NAMALWA (cell line): ENCODE measurements around the gene TPRG1L.
"Not testable (repeated sequence)": the region's sequence is repeated elsewhere in the genome, so short reads cannot be mapped to it uniquely, and the experiment has no call there.

Experiments used
- DNase-seq: peaks from one replicate; pipeline ENCODE4 v3.0.0-alpha.2; 2015; ENCODE audit warnings: low spot score

Gene TPRG1L

GRCh38 chr1:3624200-3625136 lies at the start of gene TPRG1L:
TSS of gene TPRG1L (plus strand) at chr1:3625015. CDS start at chr1:3625073, 58 bp downstream.
- peak; percentile 99 for DNase-seq

- DNase-seq: not testable (repeated sequence)
Observed at GRCh38 chr1:3575515-3575914, 49.3 kb upstream of the TPRG1L start.

- DNase-seq: no peak
Observed at GRCh38 chr1:3575993-3576392, 48.8 kb upstream of the TPRG1L start.

GRCh38 chr1:3577300-3577699 lies 47.5 kb upstream of the TPRG1L start:
- DNase-seq: no peak

- DNase-seq: no peak
Observed at GRCh38 chr1:3577711-3578432, 46.9 kb upstream of the TPRG1L start.

- DNase-seq: no peak
Observed at GRCh38 chr1:3578433-3578805, 46.4 kb upstream of the TPRG1L start.

- no peak for DNase-seq
Observed at GRCh38 chr1:3578906-3579305, 45.9 kb upstream of the TPRG1L start.

- DNase-seq: no peak
Observed at GRCh38 chr1:3579626-3580025, 45.2 kb upstream of the TPRG1L start.

GRCh38 chr1:3580231-3580630 lies 44.6 kb upstream of the TPRG1L start:
- DNase-seq: no peak

- no peak for DNase-seq
Observed at GRCh38 chr1:3581296-3582036, 43.3 kb upstream of the TPRG1L start.

GRCh38 chr1:3583751-3584150 lies 41.1 kb upstream of the TPRG1L start:
- not testable (repeated sequence) for DNase-seq

GRCh38 chr1:3584915-3585314 lies 39.9 kb upstream of the TPRG1L start:
- DNase-seq: no peak

- DNase-seq: not testable (repeated sequence)
Observed at GRCh38 chr1:3585353-3585868, 39.4 kb upstream of the TPRG1L start.

- no peak for DNase-seq
Observed at GRCh38 chr1:3585940-3586568, 38.8 kb upstream of the TPRG1L start.

- no peak for DNase-seq
Observed at GRCh38 chr1:3586986-3587759, 37.6 kb upstream of the TPRG1L start.

GRCh38 chr1:3588395-3588794 lies 36.4 kb upstream of the TPRG1L start:
- no peak for DNase-seq

- DNase-seq: no peak
Observed at GRCh38 chr1:3590139-3590763, 34.6 kb upstream of the TPRG1L start.

- DNase-seq: peak; percentile 51
Observed at GRCh38 chr1:3590951-3591865, 33.6 kb upstream of the TPRG1L start.

- no peak for DNase-seq
Observed at GRCh38 chr1:3593334-3593733, 31.5 kb upstream of the TPRG1L start.
